Measurements from ENCODE around the gene EPAS1. TPM values are rescaled to one million over a fixed set of nuclear protein-coding genes. Genes with fewer than 3 reads are reported as not detected.

Gene EPAS1
- total RNA-seq, 2 donors from 2014 or later, result 517 to 667 TPM

DNA sequence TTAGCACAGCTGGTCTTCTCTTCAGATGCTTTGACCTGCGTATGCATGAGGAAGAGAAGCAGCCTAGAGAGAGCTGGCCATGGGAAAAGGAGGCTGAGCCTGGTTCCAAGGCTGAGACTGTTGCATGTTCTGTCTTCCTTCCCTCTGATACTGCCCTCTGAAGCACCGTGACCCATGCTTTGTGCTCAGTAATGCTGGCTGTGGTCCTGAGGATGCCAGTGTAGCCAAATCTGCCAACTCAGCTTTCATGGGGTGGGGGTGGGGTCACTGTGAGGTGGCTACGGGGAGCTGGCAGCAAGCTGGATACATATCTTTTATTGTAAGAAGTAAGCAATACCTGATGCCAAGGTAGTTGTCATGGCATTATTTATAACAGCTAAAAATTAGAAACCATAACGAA lies 41.5 kb downstream of the EPAS1 start:
- no peak overlapping the region for H3K4me3 ChIP-seq
- TF ChIP-seq, protein P1, sequence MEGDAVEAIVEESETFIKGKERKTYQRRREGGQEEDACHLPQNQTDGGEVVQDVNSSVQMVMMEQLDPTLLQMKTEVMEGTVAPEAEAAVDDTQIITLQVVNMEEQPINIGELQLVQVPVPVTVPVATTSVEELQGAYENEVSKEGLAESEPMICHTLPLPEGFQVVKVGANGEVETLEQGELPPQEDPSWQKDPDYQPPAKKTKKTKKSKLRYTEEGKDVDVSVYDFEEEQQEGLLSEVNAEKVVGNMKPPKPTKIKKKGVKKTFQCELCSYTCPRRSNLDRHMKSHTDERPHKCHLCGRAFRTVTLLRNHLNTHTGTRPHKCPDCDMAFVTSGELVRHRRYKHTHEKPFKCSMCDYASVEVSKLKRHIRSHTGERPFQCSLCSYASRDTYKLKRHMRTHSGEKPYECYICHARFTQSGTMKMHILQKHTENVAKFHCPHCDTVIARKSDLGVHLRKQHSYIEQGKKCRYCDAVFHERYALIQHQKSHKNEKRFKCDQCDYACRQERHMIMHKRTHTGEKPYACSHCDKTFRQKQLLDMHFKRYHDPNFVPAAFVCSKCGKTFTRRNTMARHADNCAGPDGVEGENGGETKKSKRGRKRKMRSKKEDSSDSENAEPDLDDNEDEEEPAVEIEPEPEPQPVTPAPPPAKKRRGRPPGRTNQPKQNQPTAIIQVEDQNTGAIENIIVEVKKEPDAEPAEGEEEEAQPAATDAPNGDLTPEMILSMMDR (IDR thresholded peaks at IDR 0.05), result no peak
- H3K9me3 ChIP-seq, result no peaks in the 10 kb centered on the region
- ATAC-seq (ENCODE audit: insufficient number of reproducible peaks, low FRiP score, low read depth), result no peak
- no peaks in the 10 kb centered on the region for H3K27me3 ChIP-seq (replicated peaks; ENCODE audit: insufficient read depth)
- no peak for DNase-seq (ENCODE audit: low spot score)
- H3K27ac ChIP-seq, result peak overlapping the region; percentile 88 to 91
- peaks cover 51 to 91% of the 10 kb centered on the region in 2 donors for H3K4me1 ChIP-seq (ENCODE audit: control insufficient read depth in 1 of 2, low read depth in 2 of 2)
- no peaks in the 10 kb centered on the region for H3K36me3 ChIP-seq

DNA sequence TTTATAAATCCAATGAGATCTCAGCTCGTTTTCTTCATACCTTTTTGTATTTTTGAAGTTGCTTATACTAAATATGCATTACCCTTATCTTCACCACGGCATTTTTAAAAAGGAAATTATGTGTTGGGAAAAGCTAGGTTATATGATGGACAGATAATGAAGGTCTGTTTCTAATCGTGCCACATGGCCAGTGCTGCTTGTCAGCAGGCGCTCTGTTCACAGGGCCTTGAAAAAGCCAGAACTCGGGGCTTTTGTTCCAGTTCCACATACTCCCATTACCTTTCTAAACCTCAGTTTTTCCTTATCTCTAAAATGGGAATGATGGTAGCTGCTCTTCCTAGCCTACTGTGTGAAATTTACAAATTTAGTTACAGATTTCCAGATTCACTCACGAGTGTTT lies 42.0 kb downstream of the EPAS1 start:
- Histone ChIP-seq H3K27me3 (replicated peaks; ENCODE audit: insufficient read depth) (no peaks in the 10 kb centered on the region), H3K4me1 (ENCODE audit: control insufficient read depth in 1 of 2, low read depth in 2 of 2) (peaks cover 49 to 91% of the 10 kb centered on the region in 2 donors), H3K27ac (peak overlapping the region; percentile 31 to 88), H3K9me3 (no peaks in the 10 kb centered on the region), H3K4me3 (no peak overlapping the region), H3K36me3 (no peaks in the 10 kb centered on the region)
- no peak for ATAC-seq (ENCODE audit: insufficient number of reproducible peaks, low FRiP score, low read depth)
- TF ChIP-seq, protein P1 (IDR thresholded peaks at IDR 0.05), result no peak
- DNase-seq (ENCODE audit: low spot score), result no peak

DNA sequence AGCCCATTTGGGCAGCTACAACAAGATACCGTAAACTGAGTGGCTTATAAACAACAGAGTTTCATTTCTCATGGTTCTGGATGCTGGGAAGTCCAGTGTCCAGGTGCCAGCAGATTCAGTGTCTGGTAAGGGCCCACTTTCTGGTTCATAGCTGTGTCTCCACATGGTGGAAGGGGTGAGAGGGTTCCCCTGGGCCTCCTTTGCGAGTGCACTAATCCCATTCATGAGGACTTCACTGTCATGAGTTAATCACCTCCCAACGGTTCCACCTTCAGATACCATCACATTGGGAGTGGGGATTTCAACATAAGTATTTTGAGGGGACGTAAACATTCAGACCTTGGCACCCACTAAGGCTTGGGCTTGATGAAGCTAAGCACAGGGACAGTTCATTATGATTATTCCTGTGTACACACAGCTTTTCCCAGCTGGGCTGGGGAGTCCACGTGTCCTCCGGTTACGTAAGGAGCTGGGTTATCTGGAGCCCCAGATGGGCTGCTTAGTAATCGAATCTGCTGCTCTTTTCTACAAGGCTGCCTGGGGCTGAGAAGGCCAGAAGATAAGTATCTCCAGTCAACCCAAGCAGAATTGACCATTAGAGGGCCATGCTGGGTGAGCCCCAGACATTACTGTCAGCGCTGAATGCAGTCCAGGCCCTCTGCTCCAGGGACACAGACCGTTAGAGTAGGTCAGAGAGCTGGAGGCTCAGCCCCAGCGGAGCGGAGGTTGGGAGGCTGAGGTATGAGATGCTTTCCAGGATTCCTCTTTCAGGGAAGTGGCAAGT lies 42.7 kb downstream of the EPAS1 start:
- TF ChIP-seq, protein P1 (IDR thresholded peaks at IDR 0.05), result no peak
- no peak for DNase-seq (ENCODE audit: low spot score)
- no peaks in the 10 kb centered on the region for H3K36me3 ChIP-seq
- no peaks in the 10 kb centered on the region for H3K27me3 ChIP-seq (replicated peaks; ENCODE audit: insufficient read depth)
- peaks cover 45 to 93% of the 10 kb centered on the region in 2 donors for H3K4me1 ChIP-seq (ENCODE audit: control insufficient read depth in 1 of 2, low read depth in 2 of 2)
- H3K9me3 ChIP-seq, result no peaks in the 10 kb centered on the region
- no peak for ATAC-seq (ENCODE audit: insufficient number of reproducible peaks, low FRiP score, low read depth)
- no peak overlapping the region for H3K4me3 ChIP-seq
- H3K27ac ChIP-seq, result peak overlapping the region; percentile 31 to 88

DNA sequence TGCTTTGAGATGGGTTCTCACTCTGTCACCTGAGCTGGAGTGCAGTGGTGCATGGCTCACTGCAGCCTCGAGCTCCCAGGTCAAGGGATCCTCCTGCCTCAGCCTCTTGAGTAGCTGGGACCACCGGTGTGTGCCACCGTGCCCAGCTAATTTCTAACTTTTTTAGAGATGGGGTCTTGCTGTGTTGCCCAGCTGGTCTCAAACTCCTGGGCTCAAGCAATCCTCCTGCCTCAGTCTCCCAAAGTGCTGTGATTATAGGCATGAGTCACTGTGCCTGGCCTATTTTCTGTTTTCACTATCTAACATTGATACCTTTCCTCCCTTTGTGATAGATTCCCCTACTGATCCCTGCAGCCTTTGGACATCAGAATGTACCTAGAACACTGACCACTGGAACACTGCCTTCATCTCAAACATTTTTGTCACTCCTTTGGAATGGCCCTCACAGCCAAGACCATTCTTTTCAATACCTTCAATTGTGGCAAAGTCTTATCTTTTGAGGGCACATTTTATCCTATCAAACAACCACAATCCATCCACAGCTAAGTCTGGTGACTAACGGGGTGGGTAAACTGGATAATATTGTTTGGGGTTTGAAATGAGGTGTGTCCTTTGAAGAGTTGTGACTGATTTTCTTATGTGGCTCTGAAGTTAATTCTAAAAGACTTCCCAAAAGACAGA lies 43.7 kb downstream of the EPAS1 start:
- no peak for ATAC-seq (ENCODE audit: insufficient number of reproducible peaks, low FRiP score, low read depth)
- DNase-seq (ENCODE audit: low spot score), result no peak
- Histone ChIP-seq H3K4me3 (no peak overlapping the region), H3K27me3 (replicated peaks; ENCODE audit: insufficient read depth) (no peaks in the 10 kb centered on the region), H3K27ac (no peak overlapping the region), H3K9me3 (no peaks in the 10 kb centered on the region), H3K4me1 (ENCODE audit: control insufficient read depth in 1 of 2, low read depth in 2 of 2) (peaks cover 49 to 95% of the 10 kb centered on the region in 2 donors), H3K36me3 (no peaks in the 10 kb centered on the region)
- TF ChIP-seq, protein P1 (IDR thresholded peaks at IDR 0.05), result no peak

DNA sequence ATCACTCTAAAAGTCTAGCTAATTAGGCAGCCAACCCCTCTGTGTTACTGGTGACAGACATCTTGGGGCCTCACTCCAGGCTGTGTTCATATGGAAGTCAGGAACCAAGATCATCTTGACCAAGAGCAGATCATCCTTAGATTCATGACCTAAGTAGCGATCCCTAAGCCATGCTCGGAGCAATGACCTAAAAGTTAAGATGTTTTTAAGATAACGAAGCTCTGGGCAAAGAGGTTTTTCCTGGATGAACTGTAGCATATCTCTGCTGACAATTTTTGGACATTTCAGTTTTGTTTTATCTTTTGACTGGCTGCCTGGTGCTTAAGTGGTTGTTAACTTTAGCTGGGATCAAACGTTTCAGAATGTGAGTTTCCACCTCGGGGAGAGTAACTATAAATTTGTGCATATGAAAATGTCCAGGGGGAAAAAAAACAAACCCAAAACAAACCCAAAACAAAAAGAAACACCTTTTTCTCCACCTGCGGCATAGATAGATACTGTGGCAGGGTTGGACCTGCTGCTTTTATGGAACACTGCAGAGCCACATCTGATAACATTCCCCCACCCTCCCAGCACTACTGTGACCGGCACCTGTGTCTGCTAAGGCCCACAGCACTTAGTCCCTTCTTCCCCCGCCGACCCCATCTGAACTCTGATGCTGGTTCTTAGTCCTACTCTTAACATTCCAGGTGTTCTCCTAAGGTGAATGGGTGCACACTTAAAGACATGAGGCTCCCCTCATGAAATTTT lies 45.5 kb downstream of the EPAS1 start:
- ATAC-seq (ENCODE audit: insufficient number of reproducible peaks, low FRiP score, low read depth) (no peak), DNase-seq (ENCODE audit: low spot score) (no peak)
- Histone ChIP-seq H3K4me3 (no peak overlapping the region), H3K27me3 (replicated peaks; ENCODE audit: insufficient read depth) (no peaks in the 10 kb centered on the region), H3K9me3 (no peaks in the 10 kb centered on the region), H3K4me1 (ENCODE audit: control insufficient read depth in 1 of 2, low read depth in 2 of 2) (peaks cover 43 to 95% of the 10 kb centered on the region in 2 donors), H3K36me3 (peaks cover 3% of the 10 kb centered on the region), H3K27ac (no peak overlapping the region)
- TF ChIP-seq, protein P1 (IDR thresholded peaks at IDR 0.05), result no peak

All from thoracic aorta (tissue), 2 donors.